HepG2 (cell line): ENCODE measurements around the gene SVIP.

Source experiments
- ESRRA ChIP-seq: sonication (generic); formaldehyde crosslinking; IDR thresholded peaks from 2 replicates; pipeline ENCODE4 v1.5.1; 2020; ENCODE audit warnings: mild to moderate bottlenecking, low read depth, missing genetic modification reagents
- POLR2G ChIP-seq: fragments of 200-400 bp; formaldehyde crosslinking; IDR thresholded peaks from 2 replicates; pipeline ENCODE4 v1.6.1; 2018; ENCODE audit warnings: mild to moderate bottlenecking, low read depth, low read length, moderate library complexity
- TARDBP ChIP-seq: sonication (generic); formaldehyde crosslinking; IDR thresholded peaks from 2 replicates; pipeline ENCODE4 v1.8.0; 2022; ENCODE audit warnings: mild to moderate bottlenecking, missing genetic modification reagents
- ZBTB21 ChIP-seq: sonication (generic); formaldehyde crosslinking; IDR thresholded peaks from 2 replicates; pipeline ENCODE4 v1.4.0; 2020; ENCODE audit warnings: missing genetic modification reagents
- ZNF343 ChIP-seq: sonication (generic); formaldehyde crosslinking; IDR thresholded peaks from 2 replicates; pipeline ENCODE4 v1.4.0; 2020; ENCODE audit warnings: mild to moderate bottlenecking, missing genetic modification reagents
- TF ChIP-seq, protein P1 (sequence below): sonication (generic); formaldehyde crosslinking; IDR thresholded peaks from 2 replicates; pipeline ENCODE4 v1.5.0; 2020; ENCODE audit warnings: mild to moderate bottlenecking, missing genetic modification reagents, moderate library complexity

DNA sequence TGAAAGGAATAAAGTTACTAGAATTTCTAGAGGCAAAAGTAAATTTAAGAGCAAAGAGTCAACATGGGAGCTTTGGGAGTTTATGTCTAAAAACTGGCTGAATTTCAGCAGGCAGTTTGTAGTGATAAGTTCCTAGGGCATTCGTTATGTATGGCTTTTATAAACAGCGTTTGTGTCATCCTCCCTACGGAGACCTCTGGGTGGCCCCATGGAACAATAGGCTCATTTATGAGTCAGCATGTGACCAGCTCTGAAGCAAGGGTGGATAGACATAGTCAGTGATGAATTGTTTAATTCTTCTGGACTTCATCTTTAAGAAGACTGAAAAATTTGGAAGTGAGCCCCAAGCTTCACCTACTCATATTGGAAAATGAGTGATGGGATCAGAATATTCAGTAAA, 37.1 kb downstream of the SVIP start:
- TF ChIP-seq ZBTB21 (CRISPR knock-in tag), result no peak
- no peak for TF ChIP-seq POLR2G
- no peak for TF ChIP-seq ZNF343 (CRISPR knock-in tag)
- TF ChIP-seq, protein P1, sequence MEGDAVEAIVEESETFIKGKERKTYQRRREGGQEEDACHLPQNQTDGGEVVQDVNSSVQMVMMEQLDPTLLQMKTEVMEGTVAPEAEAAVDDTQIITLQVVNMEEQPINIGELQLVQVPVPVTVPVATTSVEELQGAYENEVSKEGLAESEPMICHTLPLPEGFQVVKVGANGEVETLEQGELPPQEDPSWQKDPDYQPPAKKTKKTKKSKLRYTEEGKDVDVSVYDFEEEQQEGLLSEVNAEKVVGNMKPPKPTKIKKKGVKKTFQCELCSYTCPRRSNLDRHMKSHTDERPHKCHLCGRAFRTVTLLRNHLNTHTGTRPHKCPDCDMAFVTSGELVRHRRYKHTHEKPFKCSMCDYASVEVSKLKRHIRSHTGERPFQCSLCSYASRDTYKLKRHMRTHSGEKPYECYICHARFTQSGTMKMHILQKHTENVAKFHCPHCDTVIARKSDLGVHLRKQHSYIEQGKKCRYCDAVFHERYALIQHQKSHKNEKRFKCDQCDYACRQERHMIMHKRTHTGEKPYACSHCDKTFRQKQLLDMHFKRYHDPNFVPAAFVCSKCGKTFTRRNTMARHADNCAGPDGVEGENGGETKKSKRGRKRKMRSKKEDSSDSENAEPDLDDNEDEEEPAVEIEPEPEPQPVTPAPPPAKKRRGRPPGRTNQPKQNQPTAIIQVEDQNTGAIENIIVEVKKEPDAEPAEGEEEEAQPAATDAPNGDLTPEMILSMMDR (CRISPR knock-in tag), result no peak
- TF ChIP-seq TARDBP (CRISPR knock-in tag), result no peak
- TF ChIP-seq ESRRA (CRISPR knock-in tag), result no peak
